Measurements from ENCODE around the gene MBOAT7.
A peak's percentile ranks its signal among the peaks of the same experiment; 100 is the strongest.
"Not testable (repeated sequence)": the region's sequence is repeated elsewhere in the genome, so short reads cannot be mapped to it uniquely, and the experiment has no call there.

Gene MBOAT7

DNA sequence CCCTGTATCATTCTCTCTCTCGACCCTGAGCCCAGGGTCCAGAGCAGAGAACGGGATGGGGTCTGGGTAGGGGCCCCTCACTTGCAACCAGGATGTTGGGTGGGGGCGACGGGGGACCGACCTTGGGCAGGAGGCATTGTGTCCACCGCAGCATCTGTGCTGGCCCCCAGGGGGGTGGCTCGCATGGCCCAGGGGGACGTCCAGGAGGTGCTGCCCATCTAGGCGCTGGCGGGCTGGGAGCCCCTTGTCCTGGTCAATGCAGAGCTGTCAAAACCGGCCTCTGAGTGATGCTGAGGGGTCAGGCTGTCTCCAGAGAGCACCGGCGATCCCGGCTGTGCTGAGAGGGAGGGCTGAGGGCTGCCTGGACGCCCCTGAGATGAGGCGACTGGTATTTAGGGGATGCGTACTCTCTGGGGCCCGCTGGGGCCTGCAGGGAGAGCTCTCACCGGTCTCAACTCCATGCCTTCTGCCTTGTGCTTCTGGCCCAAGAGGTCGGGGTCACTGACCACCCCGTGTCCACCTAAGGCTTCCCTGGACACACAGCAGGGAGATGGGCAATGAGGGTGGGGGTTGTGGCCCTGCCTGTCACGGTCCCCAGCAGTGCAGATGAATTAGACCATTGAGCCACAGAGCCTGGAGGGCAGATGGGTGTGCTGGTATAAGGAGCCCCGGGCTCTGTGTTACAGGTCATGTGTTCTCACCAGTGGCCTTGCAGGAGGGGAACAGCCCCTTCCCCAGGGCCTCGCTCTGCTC lies 19.9 kb upstream of the MBOAT7 start:
- peak; percentile 45 for DNase-seq

DNA sequence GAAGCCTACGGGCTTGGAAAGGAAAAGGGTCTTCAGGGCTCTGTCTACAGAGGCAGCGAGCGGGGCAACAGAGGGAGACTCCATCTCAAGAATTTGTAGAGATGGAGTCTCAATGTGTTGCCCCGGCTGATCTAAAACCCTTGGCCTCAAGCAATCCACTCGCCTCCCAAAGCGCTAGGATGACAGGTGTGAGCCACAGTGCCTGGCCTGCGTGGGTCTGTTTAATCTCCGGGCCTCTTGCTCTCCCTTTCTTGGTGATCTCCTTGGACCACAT lies 19.3 kb upstream of the MBOAT7 start:
- DNase-seq: peak; percentile 57

DNA sequence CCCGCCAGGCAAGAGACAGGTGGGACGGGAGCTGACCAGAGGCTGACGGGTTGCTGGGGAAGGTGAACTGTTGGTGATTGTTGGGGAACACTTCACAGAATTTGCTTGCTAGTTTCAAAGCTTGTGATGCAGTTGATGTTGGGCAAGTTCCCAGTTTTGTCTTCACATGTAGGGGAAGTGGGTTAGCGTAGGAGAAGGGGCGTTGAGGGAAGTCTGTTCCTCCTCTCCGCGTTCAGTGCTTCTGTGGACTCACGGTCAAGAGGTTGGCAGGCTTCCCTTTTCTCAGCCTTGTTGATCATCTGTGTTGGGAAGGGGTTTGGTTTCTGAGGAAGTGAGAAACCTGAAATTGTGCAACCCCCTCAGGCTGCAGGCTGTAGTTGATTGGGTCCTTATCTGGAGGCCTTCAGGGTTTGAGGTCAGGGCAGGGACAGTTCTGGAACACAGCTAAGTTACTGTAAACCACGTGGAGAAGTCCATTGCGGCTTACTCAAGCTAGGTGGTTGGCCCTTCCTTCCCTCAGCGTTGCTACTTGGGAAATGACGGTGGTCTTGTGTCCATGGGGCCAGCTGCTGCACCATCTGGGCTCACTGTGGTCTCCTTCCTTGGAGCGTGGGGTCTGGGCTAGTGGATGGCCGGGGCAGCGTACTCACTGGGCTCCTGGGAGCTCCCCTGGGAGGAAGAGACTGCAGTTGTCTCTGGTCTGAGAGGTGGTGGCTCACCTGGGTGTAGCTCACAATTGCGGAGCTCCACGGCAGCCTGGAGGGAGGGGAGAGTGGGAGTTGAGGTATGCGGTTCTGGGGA lies 18.8 kb upstream of the MBOAT7 start:
- DNase-seq: peak; percentile 68

- DNase-seq: no peak
Observed at GRCh38 chr19:54207676-54207982, 18.2 kb upstream of the MBOAT7 start.

GRCh38 chr19:54207193-54207592 lies 17.8 kb upstream of the MBOAT7 start:
- DNase-seq: not testable (repeated sequence)

DNA sequence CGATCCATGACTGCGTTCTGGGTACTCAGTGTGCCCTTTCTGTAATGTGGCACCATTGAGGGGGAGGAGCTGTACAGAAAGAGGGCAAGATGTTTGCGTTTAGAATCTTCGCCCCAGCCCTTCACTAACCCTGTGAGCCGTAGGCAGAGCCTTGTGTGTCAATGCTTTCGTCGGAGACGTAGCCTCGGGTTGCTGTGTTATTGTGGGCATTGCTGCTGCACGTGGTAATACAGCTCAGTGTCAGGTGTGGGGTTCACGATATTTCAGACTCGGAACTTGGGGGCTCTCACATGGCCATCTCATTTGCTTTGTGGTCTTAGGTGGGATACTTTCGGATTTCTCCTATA lies 17.4 kb upstream of the MBOAT7 start:
- no peak for DNase-seq

DNA sequence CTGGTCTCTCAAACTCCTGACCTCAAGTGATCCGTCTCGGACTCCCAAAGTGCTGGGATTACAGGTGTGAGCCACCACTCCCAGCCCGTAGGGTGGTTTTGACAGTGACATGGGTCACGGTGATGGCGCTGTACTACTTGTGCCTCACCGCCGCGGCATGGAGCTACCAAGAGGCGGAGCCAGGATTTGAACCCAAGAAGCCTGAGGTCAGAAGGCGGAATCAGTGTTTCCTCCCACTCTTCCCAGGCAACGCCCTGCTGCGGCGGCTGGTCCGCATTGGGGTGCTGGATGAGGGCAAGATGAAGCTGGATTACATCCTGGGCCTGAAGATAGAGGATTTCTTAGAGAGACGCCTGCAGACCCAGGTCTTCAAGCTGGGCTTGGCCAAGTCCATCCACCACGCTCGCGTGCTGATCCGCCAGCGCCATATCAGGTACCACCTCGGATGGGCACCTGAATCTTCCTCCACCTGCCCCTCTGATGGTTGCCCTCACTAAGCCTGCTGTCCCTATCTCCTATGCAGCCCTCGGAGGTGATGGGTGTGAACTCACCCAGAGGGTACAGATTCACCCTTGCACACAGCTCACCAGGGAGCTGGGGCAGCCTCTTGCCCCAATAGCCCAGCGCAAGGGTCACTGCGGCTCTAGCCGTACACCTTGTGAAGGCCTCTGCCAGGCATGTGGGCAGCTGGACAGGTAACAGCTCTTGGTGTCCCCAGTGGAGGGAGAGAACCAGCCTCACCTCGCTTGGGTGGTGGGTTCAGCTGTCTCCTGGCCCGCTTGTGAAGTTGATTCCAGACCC lies 16.9 kb upstream of the MBOAT7 start:
- no peak for DNase-seq

GRCh38 chr19:54204767-54205468 lies 15.5 kb upstream of the MBOAT7 start:
- DNase-seq: no peak

- no peak for DNase-seq
Observed at GRCh38 chr19:54203151-54203611, 13.8 kb upstream of the MBOAT7 start.

- DNase-seq: no peak
Observed at GRCh38 chr19:54201980-54202379, 12.6 kb upstream of the MBOAT7 start.

GRCh38 chr19:54201172-54201701 lies 11.9 kb upstream of the MBOAT7 start:
- DNase-seq: no peak

DNA sequence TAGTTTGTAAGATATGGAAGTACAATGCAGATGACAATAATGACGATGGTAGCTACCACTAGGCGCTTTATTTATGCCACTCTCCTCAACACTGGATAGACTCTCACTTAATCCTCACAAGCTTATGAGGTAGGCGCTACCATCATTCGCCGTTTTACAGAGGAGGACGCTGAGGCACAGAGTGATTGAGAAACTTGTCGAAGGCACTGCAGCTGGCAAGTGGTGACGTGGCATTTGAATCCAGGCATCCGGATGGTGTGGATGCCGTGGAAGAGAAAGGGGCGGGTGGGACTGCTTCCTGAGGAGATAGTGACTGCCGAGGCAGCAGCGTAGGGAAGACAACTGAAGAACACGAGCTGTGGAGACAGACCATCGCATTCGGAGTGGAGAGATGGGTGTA lies 10.0 kb upstream of the MBOAT7 start:
- no peak for DNase-seq

- DNase-seq: no peak
Observed at GRCh38 chr19:54197121-54197520, 7.7 kb upstream of the MBOAT7 start.

DNA sequence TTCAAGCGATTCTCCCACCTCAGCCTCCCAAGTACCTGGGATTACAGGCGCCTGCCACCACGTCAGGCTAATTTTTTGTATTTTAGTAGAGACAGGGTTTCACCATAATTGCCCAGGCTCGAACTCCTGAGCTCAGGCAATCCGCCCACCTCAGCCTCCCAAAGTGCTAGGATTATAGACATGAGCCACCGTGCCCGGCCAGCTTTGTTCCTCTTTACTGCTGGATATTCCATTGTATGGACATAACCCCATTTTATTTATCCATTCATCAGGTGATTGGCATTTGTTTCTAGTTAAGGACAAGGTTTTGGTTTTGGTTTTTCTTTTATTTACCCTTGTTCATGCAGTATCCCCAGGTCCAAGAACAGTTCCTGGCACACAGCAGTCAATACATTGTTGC lies 7.2 kb upstream of the MBOAT7 start:
- DNase-seq: no peak

GRCh38 chr19:54194463-54194862 lies 5.1 kb upstream of the MBOAT7 start:
- DNase-seq: not testable (repeated sequence)

DNA sequence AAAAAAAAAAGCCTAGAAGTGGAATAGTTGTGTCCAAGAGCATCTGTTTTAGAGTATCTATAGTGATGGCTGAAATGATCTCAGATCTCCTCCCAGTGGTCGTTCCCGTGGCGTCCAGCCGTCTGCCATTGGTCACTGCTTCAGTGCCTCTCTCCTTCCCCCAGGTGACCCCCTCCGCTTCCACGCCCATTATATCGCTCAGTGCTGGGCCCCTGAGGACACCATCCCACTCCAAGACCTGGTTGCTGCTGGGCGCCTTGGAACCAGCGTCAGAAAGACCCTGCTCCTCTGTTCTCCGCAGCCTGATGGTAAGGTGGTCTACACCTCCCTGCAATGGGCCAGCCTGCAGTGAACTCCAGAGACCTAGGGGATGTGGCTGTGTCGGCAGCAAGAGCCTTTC lies 3.6 kb upstream of the MBOAT7 start:
- no peak for DNase-seq

DNA sequence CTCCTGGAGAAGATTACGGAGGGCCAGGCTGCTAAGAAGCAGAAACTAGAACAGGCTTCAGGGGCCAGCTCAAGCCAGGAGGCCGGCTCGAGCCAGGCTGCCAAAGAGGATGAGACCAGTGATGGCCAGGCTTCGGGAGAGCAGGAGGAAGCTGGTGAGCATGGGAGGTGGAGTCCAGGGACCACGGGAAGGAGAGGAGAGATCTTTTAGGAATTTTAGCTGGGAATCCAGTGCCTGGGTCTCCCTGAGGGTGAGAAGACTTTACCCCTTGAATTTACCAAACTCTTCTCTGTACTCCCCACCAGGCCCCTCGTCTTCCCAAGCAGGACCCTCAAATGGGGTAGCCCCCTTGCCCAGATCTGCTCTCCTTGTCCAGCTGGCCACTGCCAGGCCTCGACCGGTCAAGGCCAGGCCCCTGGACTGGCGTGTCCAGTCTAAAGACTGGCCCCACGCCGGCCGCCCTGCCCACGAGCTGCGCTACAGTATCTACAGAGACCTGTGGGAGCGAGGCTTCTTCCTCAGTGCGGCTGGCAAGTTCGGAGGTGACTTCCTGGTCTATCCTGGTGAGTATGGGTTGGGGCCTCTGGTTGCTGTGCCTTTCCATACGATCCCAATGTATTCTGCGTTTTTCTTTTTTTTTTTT lies 2.6 kb upstream of the MBOAT7 start:
- DNase-seq: no peak

GRCh38 chr19:54191011-54191810 lies 1.8 kb upstream of the MBOAT7 start, which contains the start of gene TSEN34:
Gene TSEN34 (plus strand): TSS chr19:54191308. CDS start chr19:54191365, 57 bp downstream.
- peak; percentile 88 for DNase-seq

GRCh38 chr19:54190503-54191010 lies 1.2 kb upstream of the MBOAT7 start:
- peak; percentile 100 for DNase-seq

GRCh38 chr19:54189735-54190502 lies 539 bp upstream of the MBOAT7 start:
- peak; percentile 100 for DNase-seq

Data from EL (cell line).